ENCODE data around the gene TET3.

DNA sequence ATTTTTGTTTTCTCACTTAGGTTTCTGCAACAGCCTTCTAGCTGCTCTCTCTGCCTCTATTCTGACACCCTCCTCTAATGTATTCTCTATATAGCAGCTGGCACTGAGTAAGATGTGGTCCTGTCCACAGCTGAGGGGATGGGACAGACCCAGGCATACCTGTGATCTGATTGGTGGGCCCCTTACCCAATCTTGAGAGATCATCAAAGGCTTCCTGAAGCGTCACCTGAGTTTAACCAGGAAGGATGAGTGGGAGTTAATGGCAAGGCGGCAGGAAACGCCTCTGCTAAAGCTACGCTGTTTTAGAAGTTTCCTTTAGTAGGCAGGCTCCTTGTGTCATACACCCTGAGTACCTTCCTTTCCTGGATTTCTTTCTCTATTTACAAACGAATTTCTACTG, 5.7 kb upstream of the TET3 start:
- TF ChIP-seq, protein P1, sequence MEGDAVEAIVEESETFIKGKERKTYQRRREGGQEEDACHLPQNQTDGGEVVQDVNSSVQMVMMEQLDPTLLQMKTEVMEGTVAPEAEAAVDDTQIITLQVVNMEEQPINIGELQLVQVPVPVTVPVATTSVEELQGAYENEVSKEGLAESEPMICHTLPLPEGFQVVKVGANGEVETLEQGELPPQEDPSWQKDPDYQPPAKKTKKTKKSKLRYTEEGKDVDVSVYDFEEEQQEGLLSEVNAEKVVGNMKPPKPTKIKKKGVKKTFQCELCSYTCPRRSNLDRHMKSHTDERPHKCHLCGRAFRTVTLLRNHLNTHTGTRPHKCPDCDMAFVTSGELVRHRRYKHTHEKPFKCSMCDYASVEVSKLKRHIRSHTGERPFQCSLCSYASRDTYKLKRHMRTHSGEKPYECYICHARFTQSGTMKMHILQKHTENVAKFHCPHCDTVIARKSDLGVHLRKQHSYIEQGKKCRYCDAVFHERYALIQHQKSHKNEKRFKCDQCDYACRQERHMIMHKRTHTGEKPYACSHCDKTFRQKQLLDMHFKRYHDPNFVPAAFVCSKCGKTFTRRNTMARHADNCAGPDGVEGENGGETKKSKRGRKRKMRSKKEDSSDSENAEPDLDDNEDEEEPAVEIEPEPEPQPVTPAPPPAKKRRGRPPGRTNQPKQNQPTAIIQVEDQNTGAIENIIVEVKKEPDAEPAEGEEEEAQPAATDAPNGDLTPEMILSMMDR (IDR thresholded peaks at IDR 0.05; ENCODE audit: low read depth, low read length): no peak
- TF ChIP-seq MYC (IDR thresholded peaks at IDR 0.05; ENCODE audit: low read depth, low read length) (no peak), POLR2A (IDR thresholded peaks at IDR 0.05; ENCODE audit: extremely low read depth, insufficient read length) (no peak)

Measured in NB4 (cell line).